Neural cell (in vitro differentiated cells): ENCODE data around the gene WNT3A. TPM values are rescaled to one million over a fixed set of nuclear protein-coding genes. Genes with fewer than 3 reads are reported as not detected.

Experiments used
- H2AFZ ChIP-seq: fragments of 200-600, 300-800 bp; sonication (generic), shearing (Covaris generic); 2 replicates; pipeline ENCODE4 v1.6.0; 2014; ENCODE audit warnings: low read depth, mild to moderate bottlenecking, antibody characterized with exemption, low read length, moderate library complexity
- H3F3A ChIP-seq: fragments of 200-600 bp; shearing (Covaris generic); 2 replicates; pipeline ENCODE4 v1.6.1; 2016; ENCODE audit warnings: mild to moderate bottlenecking, moderate library complexity, mixed read lengths, antibody characterized with exemption, low read length; ENCODE audit not compliant: insufficient read depth, poor library complexity, severe bottlenecking
- H3K27ac ChIP-seq: fragments of 200-600, 300-800 bp; sonication (generic), shearing (Covaris generic); 2 replicates; pipeline ENCODE4 v1.5.1; 2014; ENCODE audit warnings: mild to moderate bottlenecking, low read length, moderate library complexity
- H3K27me3 ChIP-seq: fragments of 300-800, 200-600 bp; sonication (generic), shearing (Covaris generic); 2 replicates; pipeline ENCODE4 v1.6.0; 2014; ENCODE audit warnings: mild to moderate bottlenecking, low read depth, low read length, moderate library complexity; ENCODE audit not compliant: insufficient read depth
- H3K36me3 ChIP-seq: fragments of 300-800, 200-600 bp; sonication (generic), shearing (Covaris generic); 2 replicates; pipeline ENCODE4 v1.5.1; 2014; ENCODE audit warnings: mild to moderate bottlenecking, antibody characterized with exemption, low read length, moderate library complexity; ENCODE audit not compliant: insufficient read depth
- H3K4me2 ChIP-seq: fragments of 300-800, 200-600 bp; sonication (generic), shearing (Covaris generic); 2 replicates; pipeline ENCODE4 v1.6.0; 2014; ENCODE audit warnings: mild to moderate bottlenecking, low read length
- H3K4me3 ChIP-seq: fragments of 300-800, 200-600 bp; sonication (generic), shearing (Covaris generic); 2 replicates; pipeline ENCODE4 v1.5.1; 2014; ENCODE audit warnings: mild to moderate bottlenecking, low read length, moderate library complexity
- H3K79me2 ChIP-seq: fragments of 200-600 bp; shearing (Covaris generic); replicated peaks from 2 replicates; pipeline ENCODE4 v1.6.0; 2014; ENCODE audit warnings: mild to moderate bottlenecking, low read length, moderate library complexity; ENCODE audit not compliant: insufficient read depth
- H3K9ac ChIP-seq: fragments of 300-800, 200-600 bp; sonication (generic), shearing (Covaris generic); 2 replicates; pipeline ENCODE4 v1.6.1; 2016; ENCODE audit warnings: mild to moderate bottlenecking, low read length, mixed read lengths
- H3K9me2 ChIP-seq: fragments of 200-600 bp; shearing (Covaris generic); 2 replicates; pipeline ENCODE4 v1.6.1; 2016; ENCODE audit warnings: mild to moderate bottlenecking, low read length, mixed read lengths; ENCODE audit not compliant: insufficient read depth
- H3K9me3 ChIP-seq: fragments of 200-600, 300-800 bp; sonication (generic), shearing (Covaris generic); 2 replicates; pipeline ENCODE4 v1.6.1; 2016; ENCODE audit warnings: mild to moderate bottlenecking, mixed run types, low read length, moderate library complexity, mixed read lengths
- H4K20me1 ChIP-seq: fragments of 200-600 bp; shearing (Covaris generic); 2 replicates; pipeline ENCODE4 v1.6.1; 2016; ENCODE audit warnings: mild to moderate bottlenecking, mixed run types; ENCODE audit not compliant: insufficient read depth
- CTCF ChIP-seq: fragments of 450-650 bp; IDR thresholded peaks from 2 replicates; pipeline ENCODE4 v1.5.1; 2014; ENCODE audit warnings: antibody characterized with exemption, mild to moderate bottlenecking, moderate library complexity; ENCODE audit not compliant: poor library complexity, severe bottlenecking
- EP300 ChIP-seq: fragments of 450-650 bp; conservative IDR thresholded peaks from 2 replicates; pipeline ENCODE4 v1.6.1; 2014; ENCODE audit warnings: antibody characterized with exemption, mild to moderate bottlenecking, moderate library complexity; ENCODE audit not compliant: poor library complexity, severe bottlenecking
- EZH2 ChIP-seq: fragments of 200-600, 300-800 bp; shearing (Covaris generic), sonication (generic); IDR thresholded peaks from 2 replicates; pipeline ENCODE4 v1.6.1; 2014; ENCODE audit warnings: antibody characterized with exemption, low read length, borderline replicate concordance, mild to moderate bottlenecking; ENCODE audit not compliant: insufficient read depth, poor library complexity, severe bottlenecking
- MXI1 ChIP-seq: fragments of 450-650 bp; conservative IDR thresholded peaks from 2 replicates; pipeline ENCODE4 v1.6.1; 2014; ENCODE audit warnings: antibody characterized with exemption, mild to moderate bottlenecking; ENCODE audit not compliant: poor library complexity, severe bottlenecking
- POLR2AphosphoS5 ChIP-seq: IDR thresholded peaks from 2 replicates; pipeline ENCODE4 v1.6.1; 2012
- RAD21 ChIP-seq: fragments of 450-650 bp; conservative IDR thresholded peaks from 2 replicates; pipeline ENCODE4 v1.6.1; 2014; ENCODE audit warnings: antibody characterized with exemption, mild to moderate bottlenecking, moderate library complexity
- REST ChIP-seq: IDR thresholded peaks from 2 replicates; pipeline ENCODE4 v1.6.1; 2012; ENCODE audit warnings: borderline replicate concordance
- SMC3 ChIP-seq: fragments of 450-650 bp; conservative IDR thresholded peaks from 2 replicates; pipeline ENCODE4 v1.6.1; 2014; ENCODE audit warnings: antibody characterized with exemption, mild to moderate bottlenecking, moderate library complexity; ENCODE audit not compliant: poor library complexity
- TAF1 ChIP-seq: IDR thresholded peaks from 2 replicates; pipeline ENCODE4 v1.6.1; 2012; ENCODE audit warnings: low read depth
- polyA plus RNA-seq: library from polyadenylated mRNA; depleted of rRNA; stranded (reverse); fragments of >200 nt; gene quantifications from 2 replicates; pipeline ENCODE4 v1.2.3, GENCODE V29; 2014

Gene WNT3A
- polyA plus RNA-seq, 1 donor from 2014 or later, result 0.14 TPM

GRCh38 chr1:228013935-228014930 is 7.4 kb downstream of the WNT3A start:
- H3K27me3 ChIP-seq, result peaks cover 18% of the 10 kb centered on the region

GRCh38 chr1:228015276-228016180 is 8.7 kb downstream of the WNT3A start:
- H3K9ac ChIP-seq, result no peak overlapping the region
- no peaks in the 10 kb centered on the region for H3K9me2 ChIP-seq
- no peaks in the 10 kb centered on the region for H3K79me2 ChIP-seq
- H3K9me3 ChIP-seq, result no peaks in the 10 kb centered on the region
- no peak overlapping the region for H3K27ac ChIP-seq
- peaks cover 5% of the 10 kb centered on the region for H3K27me3 ChIP-seq
- H3F3A ChIP-seq, result no peaks in the 10 kb centered on the region
- no peaks in the 10 kb centered on the region for H4K20me1 ChIP-seq
- no peak for TF ChIP-seq REST
- no peak for TF ChIP-seq MXI1
- TF ChIP-seq POLR2AphosphoS5, result no peak
- no peak for TF ChIP-seq EP300
- no peak for TF ChIP-seq EZH2
- TF ChIP-seq TAF1, result no peak
- no peak for TF ChIP-seq CTCF
- TF ChIP-seq RAD21, result no peak
- TF ChIP-seq SMC3, result no peak
- H3K36me3 ChIP-seq, result no peaks in the 10 kb centered on the region
- no peak overlapping the region for H3K4me2 ChIP-seq
- no peak overlapping the region for H2AFZ ChIP-seq
- no peak overlapping the region for H3K4me3 ChIP-seq

More at GRCh38 chr1:228013935-228014930, 7.4 kb downstream of the WNT3A start:
- H3K9me3 ChIP-seq, result no peaks in the 10 kb centered on the region
- no peaks in the 10 kb centered on the region for H3K79me2 ChIP-seq
- H3K9me2 ChIP-seq, result no peaks in the 10 kb centered on the region
- no peaks in the 10 kb centered on the region for H4K20me1 ChIP-seq
- H3K9ac ChIP-seq, result no peak overlapping the region
- no peak for TF ChIP-seq MXI1
- TF ChIP-seq SMC3, result no peak
- no peak for TF ChIP-seq RAD21
- no peak for TF ChIP-seq EZH2
- no peak for TF ChIP-seq POLR2AphosphoS5
- TF ChIP-seq CTCF, result no peak
- no peak for TF ChIP-seq EP300
- H3F3A ChIP-seq, result no peaks in the 10 kb centered on the region
- no peak overlapping the region for H3K4me2 ChIP-seq
- H3K27ac ChIP-seq, result no peak overlapping the region
- no peak overlapping the region for H2AFZ ChIP-seq
- no peaks in the 10 kb centered on the region for H3K36me3 ChIP-seq
- H3K4me3 ChIP-seq, result no peak overlapping the region
